Measurements from ENCODE around the gene SP110. TPM values are rescaled to one million over a fixed set of nuclear protein-coding genes. Genes with fewer than 3 reads are reported as not detected.
"Not testable (repeated sequence)": the region's sequence is repeated elsewhere in the genome, so short reads cannot be mapped to it uniquely, and the experiment has no call there.

SP110 gene
- total and polyA plus RNA-seq, 4 donors: 16.2 to 31.4 (median 28.1) TPM

DNA sequence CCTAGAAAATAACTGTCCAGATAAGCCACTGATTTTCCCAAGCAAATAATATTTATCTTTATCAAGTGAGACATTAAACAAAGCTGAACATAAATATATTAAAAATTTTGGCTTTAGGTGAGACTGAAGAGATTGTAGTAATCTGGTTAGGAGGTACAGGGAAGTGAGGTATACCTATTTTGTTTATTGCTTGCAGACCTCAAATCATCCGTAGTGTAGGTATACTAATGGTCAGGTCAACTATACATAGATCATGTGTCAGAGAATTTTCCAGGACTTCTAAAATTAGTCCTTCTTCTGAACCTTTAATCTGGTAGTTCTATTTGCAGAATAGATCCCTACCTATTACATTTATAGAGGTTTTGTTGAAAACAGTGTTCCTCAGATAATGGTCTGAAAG, 47.3 kb upstream of the SP110 start:
- Histone ChIP-seq H3K9ac (ENCODE audit: insufficient read depth in 1 of 2, low read length in 2 of 2) (no peak overlapping the region), H3K9me3 (ENCODE audit: control insufficient read depth in 4 of 4, insufficient read depth in 3 of 4, low read length in 3 of 4) (no peaks in the 10 kb centered on the region), H3K27ac (ENCODE audit: low read depth in 1 of 2, low read length in 1 of 2) (no peak overlapping the region), H3K36me3 (ENCODE audit: control insufficient read depth in 4 of 4, insufficient read depth in 4 of 4, low read length in 4 of 4) (no peaks in the 10 kb centered on the region), H3K27me3 (ENCODE audit: control insufficient read depth in 3 of 3, insufficient read depth in 3 of 3, low read length in 2 of 3) (no peaks in the 10 kb centered on the region), H3K4me1 (ENCODE audit: control insufficient read depth in 5 of 5, insufficient read depth in 5 of 5, low read length in 5 of 5) (no peaks in the 10 kb centered on the region), H3K4me3 (no peak overlapping the region)
- 90 to 94% methylated on average over 1 of the region's 1 CpG for WGBS, 2 donors
- no peak for ATAC-seq (ENCODE audit: insufficient read depth, low FRiP score)
- TF ChIP-seq, protein P1, sequence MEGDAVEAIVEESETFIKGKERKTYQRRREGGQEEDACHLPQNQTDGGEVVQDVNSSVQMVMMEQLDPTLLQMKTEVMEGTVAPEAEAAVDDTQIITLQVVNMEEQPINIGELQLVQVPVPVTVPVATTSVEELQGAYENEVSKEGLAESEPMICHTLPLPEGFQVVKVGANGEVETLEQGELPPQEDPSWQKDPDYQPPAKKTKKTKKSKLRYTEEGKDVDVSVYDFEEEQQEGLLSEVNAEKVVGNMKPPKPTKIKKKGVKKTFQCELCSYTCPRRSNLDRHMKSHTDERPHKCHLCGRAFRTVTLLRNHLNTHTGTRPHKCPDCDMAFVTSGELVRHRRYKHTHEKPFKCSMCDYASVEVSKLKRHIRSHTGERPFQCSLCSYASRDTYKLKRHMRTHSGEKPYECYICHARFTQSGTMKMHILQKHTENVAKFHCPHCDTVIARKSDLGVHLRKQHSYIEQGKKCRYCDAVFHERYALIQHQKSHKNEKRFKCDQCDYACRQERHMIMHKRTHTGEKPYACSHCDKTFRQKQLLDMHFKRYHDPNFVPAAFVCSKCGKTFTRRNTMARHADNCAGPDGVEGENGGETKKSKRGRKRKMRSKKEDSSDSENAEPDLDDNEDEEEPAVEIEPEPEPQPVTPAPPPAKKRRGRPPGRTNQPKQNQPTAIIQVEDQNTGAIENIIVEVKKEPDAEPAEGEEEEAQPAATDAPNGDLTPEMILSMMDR (IDR thresholded peaks at IDR 0.05; ENCODE audit: control extremely low read depth, extremely low read depth): no peak
- DNase-seq: no peak

DNA sequence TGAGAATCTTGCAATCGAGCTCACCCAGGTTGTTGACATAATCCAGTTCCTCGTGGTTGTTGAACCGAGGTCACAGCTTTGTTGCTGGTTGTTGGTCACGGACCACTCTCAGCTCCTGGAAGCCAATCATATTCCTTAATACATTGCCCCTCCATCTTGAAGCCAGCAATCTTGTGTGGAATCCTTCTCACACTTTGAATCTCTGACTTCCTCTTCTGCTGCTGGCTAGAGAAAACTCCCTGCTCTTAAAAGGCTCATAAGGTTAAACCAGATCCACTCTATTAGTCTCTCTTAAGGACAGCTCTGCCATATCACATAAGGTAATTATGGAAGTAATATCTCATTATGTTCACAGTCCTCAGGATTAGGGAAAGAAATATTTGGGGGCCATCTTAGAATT, 46.9 kb upstream of the SP110 start:
- H3K9me3 ChIP-seq (ENCODE audit: control insufficient read depth in 4 of 4, insufficient read depth in 3 of 4, low read length in 3 of 4): no peaks in the 10 kb centered on the region
- H3K27me3 ChIP-seq (ENCODE audit: control insufficient read depth in 3 of 3, insufficient read depth in 3 of 3, low read length in 2 of 3): no peaks in the 10 kb centered on the region
- ATAC-seq (ENCODE audit: insufficient read depth, low FRiP score): no peak
- no peaks in the 10 kb centered on the region for H3K36me3 ChIP-seq (ENCODE audit: control insufficient read depth in 4 of 4, insufficient read depth in 4 of 4, low read length in 4 of 4)
- H3K27ac ChIP-seq (ENCODE audit: low read depth in 1 of 2, low read length in 1 of 2): no peak overlapping the region
- TF ChIP-seq, protein P1 (IDR thresholded peaks at IDR 0.05; ENCODE audit: control extremely low read depth, extremely low read depth): no peak
- no peak overlapping the region for H3K9ac ChIP-seq (ENCODE audit: insufficient read depth in 1 of 2, low read length in 2 of 2)
- no peak overlapping the region for H3K4me3 ChIP-seq
- DNase-seq: no peak
- WGBS, 2 donors: 83 to 95% methylated on average over 4 of the region's 4 CpGs
- no peaks in the 10 kb centered on the region for H3K4me1 ChIP-seq (ENCODE audit: control insufficient read depth in 5 of 5, insufficient read depth in 5 of 5, low read length in 5 of 5)

DNA sequence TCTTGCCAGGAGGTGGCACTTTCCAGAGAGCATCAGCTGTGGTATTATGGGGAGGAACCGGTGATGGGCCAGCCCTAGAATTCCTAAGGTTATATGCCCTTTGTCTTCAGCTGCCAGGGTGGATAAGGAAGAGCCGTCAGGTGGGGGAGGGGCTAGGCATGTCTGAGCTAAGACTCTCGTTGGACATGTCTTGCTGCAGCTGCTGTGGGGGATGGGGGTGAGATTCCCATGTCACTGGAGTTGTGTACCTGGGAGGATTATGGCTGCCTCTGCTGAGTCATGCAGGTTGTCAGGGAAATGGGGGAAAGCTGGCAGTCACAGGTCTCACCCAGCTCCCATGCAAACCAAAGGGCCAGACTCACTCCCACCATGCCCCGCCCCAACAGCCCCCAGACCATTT, 45.2 kb upstream of the SP110 start:
- not testable (repeated sequence) for H3K36me3 ChIP-seq (ENCODE audit: control insufficient read depth in 4 of 4, insufficient read depth in 4 of 4, low read length in 4 of 4); H3K27me3 ChIP-seq (ENCODE audit: control insufficient read depth in 3 of 3, insufficient read depth in 3 of 3, low read length in 2 of 3); H3K27ac ChIP-seq (ENCODE audit: low read depth in 1 of 2, low read length in 1 of 2); ATAC-seq (ENCODE audit: insufficient read depth, low FRiP score); H3K9me3 ChIP-seq (ENCODE audit: control insufficient read depth in 4 of 4, insufficient read depth in 3 of 4, low read length in 3 of 4); H3K4me1 ChIP-seq (ENCODE audit: control insufficient read depth in 5 of 5, insufficient read depth in 5 of 5, low read length in 5 of 5); H3K4me3 ChIP-seq; H3K9ac ChIP-seq (ENCODE audit: insufficient read depth in 1 of 2, low read length in 2 of 2); DNase-seq
- 59 to 75% methylated on average over 4 of the region's 4 CpGs for WGBS, 2 donors

DNA sequence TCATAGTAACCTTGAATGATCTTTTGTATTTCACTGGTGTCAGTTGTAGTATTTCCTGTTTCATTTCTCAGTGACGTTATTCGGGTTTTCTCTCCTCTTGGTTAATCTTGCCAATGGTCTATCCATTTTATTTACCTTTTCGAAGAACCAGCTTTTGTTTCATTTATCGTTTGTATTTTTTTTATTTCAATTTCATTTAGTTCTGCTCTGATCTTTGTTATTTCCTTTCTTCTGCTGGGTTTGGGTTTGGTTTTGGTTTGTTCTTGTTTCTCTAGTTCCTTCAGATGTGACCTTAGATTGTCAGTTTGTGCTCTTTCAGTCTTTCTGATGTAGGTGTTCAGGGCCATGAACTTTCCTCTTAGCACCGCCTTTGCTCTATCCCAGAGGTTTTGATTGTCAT, 42.5 kb upstream of the SP110 start:
- Histone ChIP-seq H3K27ac (ENCODE audit: low read depth in 1 of 2, low read length in 1 of 2) (no peak overlapping the region), H3K4me1 (ENCODE audit: control insufficient read depth in 5 of 5, insufficient read depth in 5 of 5, low read length in 5 of 5) (no peaks in the 10 kb centered on the region), H3K9ac (ENCODE audit: insufficient read depth in 1 of 2, low read length in 2 of 2) (no peak overlapping the region), H3K4me3 (no peak overlapping the region), H3K27me3 (ENCODE audit: control insufficient read depth in 3 of 3, insufficient read depth in 3 of 3, low read length in 2 of 3) (no peaks in the 10 kb centered on the region), H3K9me3 (ENCODE audit: control insufficient read depth in 4 of 4, insufficient read depth in 3 of 4, low read length in 3 of 4) (no peaks in the 10 kb centered on the region), H3K36me3 (ENCODE audit: control insufficient read depth in 4 of 4, insufficient read depth in 4 of 4, low read length in 4 of 4) (no peaks in the 10 kb centered on the region)
- TF ChIP-seq, protein P1 (IDR thresholded peaks at IDR 0.05; ENCODE audit: control extremely low read depth, extremely low read depth): no peak
- DNase-seq (no peak), ATAC-seq (ENCODE audit: insufficient read depth, low FRiP score) (no peak)
- 83 to 94% methylated on average over 5 of the region's 5 CpGs for WGBS, 2 donors
